ENCODE results near the gene KIZ.
A peak's percentile ranks its signal among the peaks of the same experiment; 100 is the strongest.

KIZ gene

DNA sequence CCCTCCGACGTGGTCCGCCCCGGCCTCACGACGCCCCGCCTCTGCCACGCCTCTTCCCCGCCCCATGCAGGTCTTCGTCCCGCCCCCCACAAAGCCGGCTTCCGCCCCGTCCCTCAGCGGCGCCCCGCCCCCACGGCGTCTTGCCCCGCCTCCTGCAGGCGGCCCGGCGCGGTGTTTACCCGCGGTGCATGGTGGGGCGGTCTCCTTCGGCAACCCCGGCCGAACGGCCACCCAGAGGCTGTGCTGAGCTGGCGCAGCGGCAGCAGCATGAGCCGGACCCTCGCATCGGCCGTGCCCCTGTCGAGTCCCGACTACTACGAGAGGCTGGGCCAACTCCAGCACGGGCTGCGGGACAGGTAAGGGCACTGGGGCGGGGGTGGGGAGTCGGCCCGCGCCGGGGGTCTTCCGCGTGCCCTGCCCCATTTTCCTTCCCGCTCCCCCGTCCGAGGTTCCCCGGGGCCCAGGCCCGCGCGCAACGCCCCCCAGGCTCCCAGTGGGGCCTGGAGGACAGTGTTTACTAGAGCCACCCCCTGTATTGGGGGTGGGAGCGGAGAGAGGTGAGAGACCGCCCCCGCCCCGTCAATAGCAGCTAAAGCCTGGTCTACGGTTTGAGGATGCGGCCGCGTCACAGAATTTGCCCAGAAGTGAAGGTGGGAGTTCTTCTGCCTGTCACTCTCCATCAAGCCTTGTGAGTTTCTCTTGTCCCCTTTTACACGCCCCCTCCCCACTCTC, at the start of gene KIZ:
KIZ (plus strand) TSS at position 234 of the 732 bp plus-strand sequence; CDS start at position 268, 34 bp downstream.
- peak; percentile 96 to 98 (median 96) for DNase-seq (ENCODE audit: low read depth in 3 of 3)

- no peak for DNase-seq (ENCODE audit: low read depth in 3 of 3)
Measured at GRCh38 chr20:21077809-21078345, 48.0 kb upstream of the KIZ start.

DNA sequence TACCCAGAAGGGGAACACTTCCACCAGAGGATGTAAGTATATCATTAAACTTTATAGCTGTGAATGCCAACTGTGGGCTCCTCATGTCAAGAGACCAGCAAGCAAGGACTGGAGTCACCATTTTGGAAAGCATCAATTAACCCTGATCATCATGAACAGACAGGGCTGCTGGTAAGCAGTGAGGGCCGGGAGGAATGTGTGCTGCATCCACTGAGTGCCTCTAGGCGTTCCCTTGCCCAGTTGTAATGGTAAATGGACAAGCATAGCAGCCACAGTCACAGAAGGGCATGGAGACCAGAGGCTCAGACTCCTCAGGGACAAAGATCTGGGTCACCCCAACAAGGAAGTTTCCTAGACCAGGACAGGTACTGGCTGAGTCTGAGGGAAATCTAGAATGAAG, 43.3 kb upstream of the KIZ start:
- no peak for DNase-seq (ENCODE audit: low read depth in 3 of 3)

DNA sequence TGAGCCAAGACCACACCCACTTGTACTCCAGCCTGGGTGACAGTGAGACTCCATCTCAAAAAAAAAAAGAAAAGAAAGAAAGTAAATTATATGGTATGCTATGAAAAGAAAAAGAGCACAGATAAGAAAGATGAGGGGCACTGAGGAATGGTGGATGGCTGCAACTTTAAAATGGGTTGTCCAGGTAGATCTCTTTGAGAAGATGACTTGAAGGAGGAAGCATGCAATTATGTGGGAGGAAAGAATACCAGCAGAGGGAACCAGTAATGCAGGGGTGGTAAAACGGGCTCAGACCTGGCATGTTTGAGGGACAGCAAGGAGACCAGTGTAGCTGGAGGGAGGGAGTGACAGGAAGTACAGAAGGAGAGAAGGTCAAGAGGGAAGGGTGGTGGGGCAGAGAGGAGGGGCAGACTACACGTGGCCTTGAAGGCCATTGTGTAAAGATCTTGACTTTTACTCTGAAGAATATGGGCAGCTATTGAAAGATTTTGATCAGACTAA, 42.0 kb upstream of the KIZ start:
- no peak for DNase-seq (ENCODE audit: low read depth in 3 of 3)

- no peak for DNase-seq (ENCODE audit: low read depth in 3 of 3)
Measured at GRCh38 chr20:21087862-21088540, 37.9 kb upstream of the KIZ start.

DNA sequence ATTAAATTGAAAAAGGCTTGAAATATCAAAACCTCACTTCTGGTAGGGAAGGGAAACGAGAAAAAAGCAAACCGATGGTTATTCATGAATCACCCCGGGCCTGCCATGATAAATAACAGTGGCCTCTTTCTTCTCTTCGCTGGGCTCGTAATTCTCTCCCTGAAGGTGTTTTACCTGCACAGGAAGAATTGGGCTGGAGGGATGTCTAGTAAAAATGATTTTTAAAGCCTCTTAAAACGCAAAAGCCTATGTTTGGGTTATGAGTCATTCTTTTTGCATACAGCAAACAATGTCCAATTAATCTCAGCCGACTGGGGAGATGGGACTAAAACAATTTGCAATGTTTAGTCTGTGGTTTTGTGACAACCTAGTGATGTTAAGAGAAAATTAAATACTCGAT, 36.5 kb upstream of the KIZ start:
- DNase-seq (ENCODE audit: low read depth in 3 of 3), result no peak

GRCh38 chr20:21090111-21090618, 35.7 kb upstream of the KIZ start:
- DNase-seq (ENCODE audit: low read depth in 3 of 3), result no peak

GRCh38 chr20:21090721-21091120, 35.2 kb upstream of the KIZ start:
- DNase-seq (ENCODE audit: low read depth in 3 of 3), result no peak

DNA sequence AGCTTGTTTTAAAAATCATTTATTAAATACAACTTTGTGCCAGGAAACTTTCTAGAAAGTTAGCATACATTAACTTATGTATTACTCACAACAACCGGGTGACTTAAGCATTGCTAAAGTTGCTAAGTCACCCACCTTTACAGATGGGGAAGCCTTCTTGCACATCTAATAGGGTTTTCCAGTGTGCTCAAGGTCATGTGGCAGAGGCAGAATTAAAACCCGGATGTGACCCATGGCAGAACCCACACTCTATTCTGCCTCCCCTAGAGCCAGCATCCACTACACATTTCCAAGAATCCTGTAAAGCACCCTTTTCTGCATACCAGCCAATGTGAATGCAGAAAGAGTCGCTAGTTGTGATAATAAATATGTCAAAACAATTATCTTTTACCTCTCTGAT, 33.1 kb upstream of the KIZ start:
- no peak for DNase-seq (ENCODE audit: low read depth in 3 of 3)

DNA sequence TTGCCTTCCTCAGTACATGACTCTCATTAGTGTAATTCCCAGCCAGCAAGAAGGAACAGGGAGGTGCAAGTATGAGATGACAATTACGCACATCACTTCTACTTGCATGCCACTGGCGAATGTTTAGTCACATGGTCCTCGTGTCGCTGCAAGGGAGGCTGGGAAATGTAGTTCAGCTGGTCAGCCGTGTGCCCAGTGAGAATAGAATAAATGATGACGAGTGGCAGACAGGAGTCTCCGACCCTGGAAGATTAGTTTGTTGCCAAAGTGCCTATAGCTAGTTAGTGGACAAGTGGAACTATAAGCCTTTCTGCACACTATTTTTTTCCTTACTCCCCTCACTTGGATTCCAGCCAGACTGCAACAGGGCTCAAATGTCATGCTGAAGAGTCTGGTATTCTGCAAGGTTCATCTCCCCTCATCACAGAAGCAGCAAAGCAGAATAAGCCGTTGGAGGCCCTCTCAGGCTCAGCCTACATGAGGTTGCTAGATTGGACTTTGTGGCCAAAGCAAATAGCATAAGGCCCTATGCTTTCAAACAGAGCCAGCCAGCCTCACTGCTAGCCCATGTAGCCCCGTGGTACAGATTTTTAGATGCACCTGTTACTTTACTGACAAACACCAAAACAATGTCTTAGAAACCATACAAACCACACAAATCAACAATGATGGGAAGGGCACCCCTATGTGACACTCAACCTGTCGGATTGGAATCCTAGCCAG, 29.4 kb upstream of the KIZ start:
- DNase-seq (ENCODE audit: low read depth in 3 of 3), result no peak

DNA sequence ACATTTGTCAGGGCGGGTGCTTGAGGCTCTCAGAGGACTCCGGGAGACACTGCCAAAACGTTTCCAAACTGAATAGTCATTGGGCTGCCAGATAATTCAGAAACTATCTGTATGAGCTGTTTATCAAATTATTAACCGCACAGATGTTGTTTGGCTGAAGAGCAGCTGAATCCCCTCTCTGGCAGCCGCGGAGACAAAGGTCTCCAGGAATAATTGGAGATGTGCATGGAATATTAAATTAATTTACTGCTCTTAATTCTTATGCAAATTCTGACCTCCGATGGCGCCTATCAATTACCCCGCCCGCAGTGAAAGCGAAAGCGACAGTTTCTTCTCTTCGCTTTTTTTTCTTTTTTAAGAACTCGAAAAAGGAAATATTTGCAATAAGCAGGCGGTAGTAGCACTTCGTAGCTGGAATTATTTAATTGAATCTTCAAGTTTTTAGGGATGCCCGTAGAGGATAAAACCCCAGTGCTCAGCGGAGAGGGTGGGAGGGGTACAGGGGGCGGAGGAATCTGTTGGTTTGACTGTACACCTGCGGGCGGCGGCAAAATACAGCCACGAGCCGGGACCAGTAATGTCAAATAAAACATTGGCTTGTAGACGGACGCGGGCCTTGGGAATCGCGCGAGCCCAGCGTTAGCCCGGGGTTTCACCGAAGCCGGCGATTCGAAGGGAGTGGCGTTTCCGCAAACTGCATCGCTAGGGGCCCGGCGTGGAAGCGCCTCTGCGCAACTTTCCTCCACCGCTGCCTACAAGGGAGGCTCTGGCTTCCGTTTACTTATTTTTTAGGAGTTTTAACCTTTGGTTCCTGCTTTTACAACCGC, 25.9 kb upstream of the KIZ start:
- peak in 1 of 3 experiments; percentile 39 for DNase-seq (ENCODE audit: low read depth in 3 of 3)

- no peak for DNase-seq (ENCODE audit: low read depth in 3 of 3)
Measured at GRCh38 chr20:21100578-21101452, 25.1 kb upstream of the KIZ start.

GRCh38 chr20:21101453-21101931, 24.4 kb upstream of the KIZ start:
- no peak for DNase-seq (ENCODE audit: low read depth in 3 of 3)

DNA sequence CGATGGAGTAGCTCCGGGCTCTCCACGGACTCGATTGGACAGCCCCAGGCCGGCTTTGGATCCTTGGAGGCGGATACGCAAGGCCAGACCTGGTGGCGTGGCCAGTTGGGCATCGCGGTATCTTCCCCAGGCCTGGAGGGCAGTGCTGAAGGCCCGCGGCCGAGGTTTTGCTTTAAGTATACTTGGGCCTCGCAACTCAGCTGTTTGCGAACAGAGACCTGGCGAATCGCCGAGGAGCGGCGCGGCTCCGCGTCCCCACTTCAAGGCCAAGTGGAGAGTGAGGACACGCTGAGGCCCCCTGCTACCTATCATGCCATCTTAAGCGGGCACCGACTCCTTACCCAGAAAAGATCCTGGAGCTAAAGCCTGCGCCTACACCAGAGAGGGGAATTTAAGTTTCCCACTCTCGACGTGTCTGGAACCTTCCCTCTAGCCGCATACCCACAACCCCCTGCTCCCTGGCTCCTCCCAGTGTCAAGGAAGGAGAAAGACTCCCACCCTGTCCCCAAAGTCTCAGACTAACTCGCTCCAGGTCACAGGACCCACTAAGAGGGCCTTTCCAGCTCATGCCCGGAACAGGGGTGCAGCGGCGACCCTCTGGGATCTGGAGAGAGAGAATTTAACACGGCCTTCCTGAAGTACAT, 23.8 kb upstream of the KIZ start:
- no peak for DNase-seq (ENCODE audit: low read depth in 3 of 3)

- no peak for DNase-seq (ENCODE audit: low read depth in 3 of 3)
Measured at GRCh38 chr20:21102603-21103311, 23.1 kb upstream of the KIZ start.

DNA sequence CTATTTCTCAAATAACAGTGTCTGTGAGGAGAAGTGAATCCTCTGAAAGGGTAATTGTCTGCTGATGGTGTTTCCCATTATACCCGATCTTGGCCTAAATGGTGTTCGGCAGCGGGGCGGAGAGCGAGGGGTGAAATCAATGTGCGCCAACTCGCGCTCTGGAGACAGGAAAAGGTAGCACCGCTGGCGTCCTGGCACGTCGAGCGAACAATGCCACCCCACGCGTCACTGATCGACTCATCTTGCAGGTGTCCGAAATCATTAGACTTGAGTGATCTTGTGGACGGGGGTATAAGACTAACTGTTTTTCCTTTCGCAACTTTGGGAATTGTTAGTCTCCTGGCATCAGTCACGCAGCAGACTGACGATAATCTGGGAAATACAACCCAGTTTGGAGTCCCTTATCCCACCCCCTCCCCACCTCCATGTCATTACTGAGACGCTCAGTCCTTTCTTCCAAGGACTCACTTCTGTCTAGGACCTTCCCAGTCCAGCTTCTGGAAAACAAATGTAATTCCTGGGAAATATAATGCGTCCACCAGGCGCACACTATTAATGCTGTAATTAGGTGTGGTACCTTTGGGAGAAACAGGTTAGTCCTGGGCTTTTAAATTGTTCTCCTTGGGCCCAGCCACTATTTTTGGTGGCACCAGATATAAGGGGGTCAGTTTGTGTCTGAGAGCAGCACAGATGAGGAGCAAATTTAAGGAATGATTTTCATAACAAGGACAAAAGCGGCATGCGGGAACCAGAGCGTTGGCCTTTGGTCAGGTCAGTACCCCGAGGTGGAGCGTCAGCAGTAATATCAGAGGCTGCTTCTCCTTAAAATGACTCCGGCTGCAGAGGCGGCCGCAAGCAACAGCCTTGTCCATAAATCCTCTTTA, 22.1 kb upstream of the KIZ start:
- no peak for DNase-seq (ENCODE audit: low read depth in 3 of 3)

GRCh38 chr20:21104466-21104761, 21.5 kb upstream of the KIZ start:
- no peak for DNase-seq (ENCODE audit: low read depth in 3 of 3)

DNA sequence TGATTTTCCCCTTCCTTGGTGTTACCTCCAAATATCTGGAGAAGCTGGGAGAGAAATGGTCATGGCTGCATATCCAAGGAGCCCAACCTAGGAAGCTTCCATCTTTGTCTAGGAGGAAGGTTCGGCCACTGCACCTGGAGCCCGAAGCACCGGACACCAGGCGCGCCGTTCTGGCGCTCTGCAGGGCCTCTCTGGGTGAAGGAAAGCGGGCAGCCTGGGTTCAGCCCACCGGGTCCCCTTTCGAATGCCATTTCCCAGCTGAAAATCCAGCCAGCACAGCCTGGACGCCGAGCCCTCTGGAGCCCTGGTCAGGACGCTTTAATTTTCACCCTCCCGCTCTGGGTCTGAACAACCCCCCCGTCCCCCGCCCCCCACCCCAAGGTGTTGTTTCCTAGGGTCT, 21.0 kb upstream of the KIZ start:
- no peak for DNase-seq (ENCODE audit: low read depth in 3 of 3)
